B cell (primary cell): ENCODE results near the gene CYB5D1. TPM values are rescaled to one million over a fixed set of nuclear protein-coding genes. Genes with fewer than 3 reads are reported as not detected.

Experiments used
- ATAC-seq: fragments of 200-7000 bp; cut with Tn5 transposase; one replicate; pipeline ENCODE4 v1.10.0; 2021; ENCODE audit warnings: low read depth, mild to moderate bottlenecking, moderate number of reproducible peaks, moderate library complexity
- CTCF ChIA-PET: fragments of 350-600 bp; sonication (Branson Sonifier 250); formaldehyde crosslinking; loops from one replicate; lab custom pipeline; 2021; ENCODE audit warnings: antibody characterized with exemption, inconsistent platforms; lab: Charles Lee
- POLR2A ChIA-PET: fragments of 350-600 bp; sonication (Branson Sonifier 250); formaldehyde crosslinking; loops from one replicate; lab custom pipeline; 2021; ENCODE audit warnings: antibody characterized with exemption; lab: Charles Lee
- DNase-seq: peaks from one replicate; pipeline ENCODE4 v3.0.0; 2013
- H2AFZ ChIP-seq: 2 replicates; pipeline ENCODE4 v1.6.1; 2012; ENCODE audit warnings: mild to moderate bottlenecking, low read depth, low read length; ENCODE audit not compliant: insufficient read depth, poor library complexity, severe bottlenecking
- H3K27ac ChIP-seq, 2 donors: 1 replicate in 1 of 2; 2 replicates in 1 of 2; pipeline ENCODE4 v1.5.1; 2012 to 2013; ENCODE audit warnings: low read length in 2 of 2, mild to moderate bottlenecking in 2 of 2, moderate library complexity in 1 of 2
- H3K27me3 ChIP-seq, 4 experiments: fragments of 200-600 bp in 1 of 4; sonication (generic) in 1 of 4; replicated peaks in 1 of 4; 1 replicate in 2 of 4; 2 replicates in 2 of 4; pipeline versions ENCODE4 v1.6.1 to v1.7.0; 2013 to 2016; ENCODE audit warnings: low read length in 3 of 4, mild to moderate bottlenecking in 2 of 4, mixed read lengths in 1 of 4, moderate library complexity in 1 of 4; ENCODE audit not compliant: insufficient read depth in 4 of 4, control insufficient read depth in 3 of 4; ENCODE audit errors: control extremely low read depth in 1 of 4
- H3K36me3 ChIP-seq, 2 experiments: replicated peaks in 1 of 2; 1 replicate in 1 of 2; 2 replicates in 1 of 2; pipeline versions ENCODE4 v1.6.1 to v1.7.1; 2013; ENCODE audit warnings: low read length in 1 of 2; ENCODE audit not compliant: insufficient read depth in 2 of 2, control insufficient read depth in 1 of 2; ENCODE audit errors: control extremely low read depth in 1 of 2, extremely low read depth in 1 of 2
- H3K4me1 ChIP-seq, 2 donors: fragments of 200-600 bp in 1 of 2; sonication (generic) in 1 of 2; 1 replicate in 1 of 2; 2 replicates in 1 of 2; pipeline versions ENCODE4 v1.5.1 to v1.6.1; 2013 to 2017; ENCODE audit warnings: low read length in 2 of 2; ENCODE audit not compliant: control insufficient read depth in 2 of 2, insufficient read depth in 2 of 2
- H3K4me2 ChIP-seq: replicated peaks from 2 replicates; pipeline ENCODE3; 2012; ENCODE audit warnings: mild to moderate bottlenecking, low read depth, low read length; ENCODE audit not compliant: poor library complexity, severe bottlenecking
- H3K4me3 ChIP-seq, 5 experiments: fragments of 200-600 bp in 1 of 5; sonication (generic) in 1 of 5; 1 replicate in 3 of 5; 2 replicates in 2 of 5; pipeline versions ENCODE4 v1.5.1 to v1.7.0; 2011 to 2016; ENCODE audit warnings: low read length in 4 of 5, mild to moderate bottlenecking in 4 of 5, low read depth in 2 of 5, control low read depth in 1 of 5, moderate library complexity in 1 of 5; ENCODE audit not compliant: insufficient read depth in 1 of 5; ENCODE audit errors: control extremely low read depth in 1 of 5, extremely low read depth in 1 of 5
- H3K79me2 ChIP-seq: fragments of 200-600 bp; sonication (generic); one replicate; pipeline ENCODE4 v1.6.0; 2016; ENCODE audit warnings: low read length; ENCODE audit not compliant: control insufficient read depth, insufficient read depth
- H3K9ac ChIP-seq: fragments of 200-600 bp; sonication (generic); 2 replicates; pipeline ENCODE4 v1.6.1; 2017; ENCODE audit warnings: mild to moderate bottlenecking, low read length, moderate library complexity
- H3K9me3 ChIP-seq, 3 donors: one replicate each; pipeline versions ENCODE4 v1.6.1 to v1.7.1; 2013; ENCODE audit warnings: low read length in 2 of 3; ENCODE audit not compliant: control insufficient read depth in 2 of 3, insufficient read depth in 1 of 3; ENCODE audit errors: control extremely low read depth in 1 of 3
- H4K20me1 ChIP-seq: 2 replicates; pipeline ENCODE4 v1.6.0; 2012; ENCODE audit warnings: mild to moderate bottlenecking, low read length; ENCODE audit not compliant: insufficient read depth, control insufficient read depth, poor library complexity, severe bottlenecking
- H3K27ac Mint-ChIP-seq: one replicate; pipeline ENCODE4 v1.8.0; 2021; ENCODE audit warnings: mixed read lengths
- H3K27me3 Mint-ChIP-seq: one replicate; pipeline ENCODE4 v1.8.0; 2021; ENCODE audit warnings: mixed read lengths
- H3K4me1 Mint-ChIP-seq: one replicate; pipeline ENCODE4 v1.8.0; 2021; ENCODE audit warnings: mixed read lengths
- H3K4me3 Mint-ChIP-seq: one replicate; pipeline ENCODE4 v1.8.0; 2021; ENCODE audit warnings: mixed read lengths
- H3K9me3 Mint-ChIP-seq: one replicate; pipeline ENCODE4 v1.8.0; 2022; ENCODE audit warnings: mixed read lengths; ENCODE audit not compliant: insufficient read depth
- CTCF ChIP-seq: fragments of 200-600 bp; IDR thresholded peaks from one replicate; pipeline ENCODE4 v1.8.0; 2022; ENCODE audit warnings: antibody characterized with exemption, mild to moderate bottlenecking
- EZH2 ChIP-seq: IDR thresholded peaks from 2 replicates; pipeline ENCODE4 v1.6.1; 2012; ENCODE audit warnings: borderline replicate concordance, low read depth, mild to moderate bottlenecking, moderate library complexity, low read length; ENCODE audit not compliant: insufficient read depth, poor library complexity, severe bottlenecking
- WGBS: methylation state at CpG from one replicate; pipeline ENCODE4 v1.1.5; 2013; ENCODE audit warnings: missing lambda C conversion rate; ENCODE audit not compliant: insufficient coverage; 5-methylcytosine and 5-hydroxymethylcytosine counted together
- intact Hi-C: fragments of 100-400 bp; cut with micrococcal nuclease; formaldehyde crosslinking; loops from one replicate; pipeline ENCODE4 v1.10.0; 2022
- polyA plus RNA-seq: library from polyadenylated mRNA; depleted of rRNA; stranded (reverse); fragments of >200 nt; gene quantifications from 2 replicates; pipeline ENCODE4 v1.2.3, GENCODE V29; 2012
- total RNA-seq, 2 donors: library from RNA; stranded (reverse); fragments of 120-200 nt in 1 of 2; gene quantifications; 1 replicate in 1 of 2; 2 replicates in 1 of 2; pipeline versions ENCODE4 v1.2.3 to v1.2.4, GENCODE V29; 2013 to 2022

Gene CYB5D1
- total and polyA plus RNA-seq, 2 donors (not counting 1 experiment from before 2014, with no cell fraction given) = 6.3 to 10.2 TPM

GRCh38 chr17:7888184-7888920, 30.5 kb downstream of the CYB5D1 start, which contains the start of gene CHD3:
TSS of gene CHD3 (plus strand) at chr17:7888789. CDS start at chr17:7889001, 212 bp downstream.
- WGBS = 67% methylated on average over 14 of the region's 18 CpGs
- Histone ChIP-seq H3K79me2 (peaks cover 14% of the 10 kb centered on the region), H3K27me3 (no peaks in the 10 kb centered on the region), H4K20me1 (no peaks in the 10 kb centered on the region), H3K4me1 (peaks cover 19 to 36% of the 10 kb centered on the region in 2 donors), H3K4me2 (peak within 1 kb of the TSS; percentile 86), H2AFZ (peak within 1 kb of the TSS; percentile 93), H3K36me3 (peaks cover 0 to 10% of the 10 kb centered on the region in 2 experiments), H3K9me3 (no peaks in the 10 kb centered on the region), H3K4me3 (peak within 1 kb of the TSS; percentile 65 to 81 (median 76)), H3K9ac (peak within 1 kb of the TSS; percentile 68), H3K27ac (peak within 1 kb of the TSS; percentile 46 to 65)
- POLR2A ChIA-PET = no interaction called here
- ATAC-seq (no peak), DNase-seq (peak; percentile 47)
- Mint-ChIP-seq H3K27ac (peak within 1 kb of the TSS; percentile 53), H3K9me3 (no peaks in the 10 kb centered on the region), H3K4me1 (peaks cover 3% of the 10 kb centered on the region), H3K27me3 (no peaks in the 10 kb centered on the region), H3K4me3 (no peak within 1 kb of the TSS)
- CTCF ChIA-PET = no interaction called here
- TF ChIP-seq EZH2 (no peak), CTCF (no peak)
- intact Hi-C loops = loop anchor here (1.0 to 10.0 kb wide), 2 partner anchors 31 to 144 kb away; partner anchors contain the start of gene NAA38
